Measurements from ENCODE around the gene HECTD1. TPM values are rescaled to one million over a fixed set of nuclear protein-coding genes. Genes with fewer than 3 reads are reported as not detected.

Gene HECTD1
- total RNA-seq, 1 experiment from 2014 or later: 88.5 TPM

- no peak for TF ChIP-seq AFF4 (CRISPR knock-in tag; IDR thresholded peaks at IDR 0.05; ENCODE audit: borderline replicate concordance)
Observed at GRCh38 chr14:31060253-31060875, 147.2 kb downstream of the HECTD1 start (continued).

- Mint-ChIP-seq H3K4me1 (peaks cover 23% of the 10 kb centered on the region), H3K4me3 (no peak overlapping the region), H3K36me3 (no peaks in the 10 kb centered on the region), H3K9me3 (no peaks in the 10 kb centered on the region), H3K27ac (peak overlapping the region; percentile 71), H3K27me3 (ENCODE audit: low read depth) (no peaks in the 10 kb centered on the region)
- ChIA-PET CTCF (interaction anchor here (0.6 to 1.1 kb wide), 2 partner anchors 23 to 141 kb away, joined by 3 to 5 read pairs; no protein-coding TSS in a partner anchor), POLR2A (interaction anchor here (1.3 kb wide), 1 partner anchor 33 kb away, joined by 9 read pairs; the partner anchor contains the start of gene STRN3)
- peak; percentile 60 for ATAC-seq
- no peak for DNase-seq (ENCODE audit: low spot score)
- TF ChIP-seq IRF1 (CRISPR knock-in tag; IDR thresholded peaks at IDR 0.05) (no peak), STAT6 (CRISPR knock-in tag; conservative IDR thresholded peaks at IDR 0.05; ENCODE audit: low read depth) (no peak), GRHL2 (CRISPR knock-in tag; IDR thresholded peaks at IDR 0.05; ENCODE audit: insufficient replicate concordance, severe bottlenecking) (no peak), ERG (CRISPR knock-in tag; IDR thresholded peaks at IDR 0.05) (no peak), NR3C1 (CRISPR knock-in tag; conservative IDR thresholded peaks at IDR 0.05; ENCODE audit: low read depth) (no peak), ARID4B (CRISPR knock-in tag; IDR thresholded peaks at IDR 0.05; ENCODE audit: borderline replicate concordance) (no peak), GABPB1 (CRISPR knock-in tag; IDR thresholded peaks at IDR 0.05) (peak; percentile 73), SMAD4 (CRISPR knock-in tag; IDR thresholded peaks at IDR 0.05) (no peak)
Observed at GRCh38 chr14:31059152-31059924, 148.3 kb downstream of the HECTD1 start.

Data from WTC11 (cell line).